HUDEP-2 (cell line): Measurements from ENCODE around the gene CCBE1.

Source experiments
- DNase-seq, 76 experiments: peaks; one replicate each; lab custom pipeline; 2025; ENCODE audit not compliant: unreplicated experiment in 76 of 76; lab: John Stamatoyannopoulos, UW

Gene CCBE1

DNA sequence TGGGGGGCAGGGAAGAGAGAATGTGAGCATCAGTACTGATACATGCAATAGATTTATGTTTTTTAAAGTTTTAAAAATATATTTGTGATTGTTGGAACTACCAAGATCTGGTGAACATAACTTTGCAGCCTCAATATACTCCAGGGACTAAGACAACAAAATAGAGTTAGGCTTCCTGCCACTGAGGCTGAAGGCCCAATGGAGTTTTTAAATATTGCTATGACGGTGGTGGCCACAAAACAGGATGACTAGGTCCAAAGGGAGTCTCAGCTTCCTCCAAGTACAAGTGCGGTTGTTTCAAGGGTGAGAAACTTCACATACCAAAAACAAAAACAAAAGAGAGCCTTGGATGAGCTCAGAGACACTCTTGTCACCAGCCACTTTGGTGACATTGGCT, 72.9 kb downstream of the CCBE1 start:
- no peak for DNase-seq

DNA sequence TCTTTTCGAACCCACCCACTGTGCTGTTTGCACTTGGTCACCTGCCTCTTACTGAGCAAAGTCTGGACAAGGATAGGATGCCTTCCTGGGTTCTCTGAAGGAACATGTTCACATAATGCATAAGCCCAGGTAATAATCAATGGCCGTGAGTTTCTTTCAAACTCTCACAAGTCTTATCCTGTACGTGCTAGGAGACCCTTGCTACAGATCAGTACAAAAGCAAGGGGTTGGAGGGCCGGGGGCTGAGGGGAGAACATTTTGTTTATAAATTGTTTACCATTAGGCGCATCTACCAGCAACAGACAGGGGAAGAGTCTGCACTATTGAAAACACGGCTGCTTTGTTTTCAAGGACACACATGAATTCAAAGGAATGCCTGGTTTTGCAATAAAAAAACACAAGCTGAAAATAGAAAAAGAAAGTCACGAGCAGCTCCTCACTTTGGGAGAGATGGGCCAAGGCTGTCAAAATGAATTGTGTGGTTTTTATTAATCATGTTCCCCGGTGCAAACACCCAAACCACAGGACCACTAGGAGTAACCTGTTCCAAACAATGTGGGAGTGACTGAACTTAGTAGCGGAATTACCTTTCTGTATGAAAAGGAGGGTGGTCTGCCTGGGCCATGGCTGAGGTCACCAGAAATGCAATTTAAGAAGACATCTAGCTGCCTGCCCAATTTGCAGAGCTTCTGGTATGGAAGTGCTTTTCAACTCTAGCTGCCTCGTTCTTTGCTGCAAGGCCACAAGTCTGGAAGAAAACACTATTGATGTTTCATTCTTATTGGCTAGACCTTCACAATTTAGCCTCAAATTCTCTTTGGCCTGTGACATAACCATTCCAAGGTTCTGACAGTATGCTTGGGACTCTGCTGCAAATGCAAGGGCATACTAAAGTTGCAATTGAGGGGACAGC, 73.5 kb downstream of the CCBE1 start:
- no peak for DNase-seq

DNA sequence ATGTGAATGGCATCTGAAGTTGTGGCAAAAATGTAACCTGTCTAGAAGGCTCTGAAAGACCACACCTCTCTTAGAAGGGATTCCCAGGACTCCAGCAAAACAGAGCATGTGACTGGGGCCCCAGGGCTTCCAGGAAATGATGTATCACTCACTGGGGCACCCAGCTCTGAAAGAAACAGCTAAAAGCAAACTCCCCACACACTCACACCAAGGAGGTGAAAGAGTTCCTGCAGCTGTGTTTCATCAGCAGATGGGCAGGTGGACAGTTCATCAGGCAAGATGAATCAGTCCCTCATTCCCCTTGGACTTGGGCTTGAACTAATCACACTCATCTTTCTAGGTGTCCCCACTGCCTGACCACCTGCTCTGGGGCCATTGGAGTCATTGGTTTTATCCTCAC, 76.2 kb downstream of the CCBE1 start:
- DNase-seq = no peak

DNA sequence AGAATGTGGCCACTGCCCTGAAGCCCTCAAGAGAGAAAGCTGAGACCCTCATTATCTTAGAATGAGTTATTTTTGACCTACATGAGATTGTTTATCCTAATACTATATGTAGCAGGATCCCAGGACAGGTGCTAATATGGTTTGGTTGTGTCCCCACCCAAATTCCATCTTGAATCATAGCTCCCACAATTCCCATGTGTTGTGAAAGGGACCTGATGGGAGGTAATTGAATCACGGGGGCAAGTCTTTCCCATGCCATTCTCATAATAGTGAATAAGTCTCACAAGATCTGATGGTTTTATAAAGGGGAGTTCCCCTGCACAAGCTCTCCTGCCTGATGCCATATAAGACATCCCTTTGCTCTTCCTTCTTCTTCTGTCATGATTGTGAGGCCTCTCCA, 76.8 kb downstream of the CCBE1 start:
- no peak for DNase-seq

DNA sequence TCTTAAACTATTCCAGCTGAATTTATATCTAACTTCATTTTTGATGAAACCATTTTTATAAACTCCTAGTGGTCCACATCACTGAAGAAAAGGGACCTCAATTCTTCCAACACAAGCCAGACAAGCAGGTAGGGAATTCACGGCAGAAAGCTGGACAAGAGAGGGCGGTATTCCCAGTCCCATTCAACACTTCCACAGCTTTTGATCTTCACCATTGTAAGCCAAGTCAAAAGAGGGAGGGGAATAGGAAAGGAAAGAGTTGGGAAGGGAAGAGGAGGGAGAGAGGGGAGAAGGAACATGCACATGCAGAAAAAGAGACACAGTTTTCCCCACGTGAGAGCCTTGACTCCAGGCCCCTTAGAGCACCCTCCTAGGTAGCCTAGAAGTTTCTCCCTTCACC, 77.4 kb downstream of the CCBE1 start:
- DNase-seq = no peak

DNA sequence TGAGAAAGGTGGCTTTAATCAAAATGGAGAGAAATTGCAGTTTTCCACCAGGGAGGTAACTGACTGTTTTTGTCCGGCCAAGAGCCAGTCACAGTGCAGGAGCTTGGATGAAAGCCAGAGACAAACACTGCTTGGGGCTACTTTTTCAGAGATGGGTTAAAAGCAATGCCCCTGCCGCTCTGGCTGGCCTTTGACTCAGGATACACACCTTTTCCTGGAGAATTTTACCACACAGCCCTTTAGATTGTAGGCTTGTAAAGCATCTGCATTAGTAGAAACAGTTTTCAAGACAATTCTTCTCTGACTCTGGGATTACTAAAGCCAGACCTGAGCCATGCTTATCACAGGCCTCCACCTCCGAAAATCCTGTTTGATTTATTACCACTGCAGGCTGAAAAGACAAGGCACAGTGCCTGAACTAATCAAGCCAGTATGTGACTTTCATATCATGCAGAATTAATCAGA, 79.7 kb downstream of the CCBE1 start:
- DNase-seq = no peak

DNA sequence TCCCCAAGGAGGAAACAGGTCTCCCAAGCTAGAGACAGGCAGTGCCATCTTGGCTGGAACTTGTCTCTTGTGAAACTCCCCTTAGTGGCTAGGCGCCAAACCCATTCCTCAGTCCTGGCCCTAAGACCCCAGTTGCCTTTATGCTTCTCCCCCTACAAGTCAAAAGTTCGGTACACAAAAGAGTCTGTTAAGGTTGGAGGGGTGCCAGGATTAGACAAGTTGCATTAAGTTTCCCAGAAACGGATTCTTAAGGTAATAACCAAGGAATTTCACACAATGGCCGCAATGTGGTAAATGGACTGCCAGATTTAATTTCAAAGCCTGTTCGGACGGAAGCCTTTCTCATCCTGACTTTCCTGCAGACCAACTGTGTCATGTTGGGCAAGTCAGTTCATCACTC, 80.7 kb downstream of the CCBE1 start:
- no peak for DNase-seq

DNA sequence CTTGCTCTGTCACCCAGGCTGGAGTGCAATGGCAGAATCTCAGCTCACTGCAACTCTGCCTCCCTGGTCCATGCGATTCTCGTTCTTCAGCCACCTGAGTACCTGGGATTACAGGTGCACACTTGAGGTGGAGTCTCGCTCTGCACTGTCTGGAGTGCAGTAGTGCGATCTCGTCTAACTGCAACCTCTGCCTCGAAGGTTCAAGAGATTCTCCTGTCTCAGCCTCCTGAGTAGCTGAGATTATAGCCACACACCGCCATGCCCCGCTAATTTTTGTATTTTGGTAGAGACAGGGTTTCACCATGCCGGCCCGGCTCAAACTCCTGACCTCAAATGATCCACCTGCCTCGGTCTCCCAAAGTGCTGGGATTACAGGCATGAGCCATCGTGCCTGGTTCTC, 83.3 kb downstream of the CCBE1 start:
- DNase-seq = no peak

DNA sequence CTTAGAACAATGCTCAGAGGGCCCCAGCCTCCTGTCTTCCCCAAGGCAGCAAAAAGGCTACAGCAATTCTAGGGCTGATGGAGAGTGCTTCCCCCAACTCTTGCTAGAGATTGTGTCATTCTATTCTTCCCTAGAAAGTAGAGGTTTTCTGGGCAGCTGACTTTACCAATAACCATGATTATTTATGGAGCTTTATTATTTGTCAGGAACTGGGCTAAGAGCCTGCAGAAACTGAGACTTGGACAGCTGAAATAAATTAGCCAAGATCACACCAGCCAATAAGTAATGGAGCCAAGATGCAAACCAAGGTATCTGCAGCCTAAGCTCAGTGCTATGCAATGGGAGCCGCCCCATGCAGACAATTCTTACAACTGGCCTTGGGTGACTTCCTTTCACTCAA, 84.8 kb downstream of the CCBE1 start:
- no peak for DNase-seq

DNA sequence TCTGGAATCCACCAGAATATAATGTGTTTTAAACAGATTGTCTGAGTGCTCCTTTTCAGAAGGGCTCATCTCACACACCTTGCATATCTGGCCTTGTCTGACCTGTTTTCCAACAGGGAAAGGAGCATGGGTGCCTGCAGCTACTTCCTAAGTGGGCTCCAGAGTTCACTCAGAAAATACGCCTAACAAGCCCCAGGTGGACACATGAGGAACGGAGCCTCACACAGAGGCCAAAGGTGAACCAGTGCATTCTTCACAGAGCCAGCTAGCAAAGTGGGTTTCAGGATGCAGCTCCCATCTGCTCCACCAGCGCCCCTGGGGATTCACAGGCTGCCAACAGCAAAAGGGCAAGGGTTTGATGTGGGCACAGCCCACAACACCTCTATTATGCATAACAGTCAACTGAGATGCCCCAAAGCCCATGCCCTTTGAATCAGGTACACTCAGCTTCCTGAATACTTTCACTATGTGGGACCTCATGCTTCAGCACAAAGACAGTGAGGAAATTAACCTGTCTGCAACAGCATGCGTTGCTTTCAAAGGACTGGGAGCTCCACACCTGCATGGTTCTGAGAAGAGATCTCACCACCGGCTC, 86.6 kb downstream of the CCBE1 start:
- DNase-seq = no peak

DNA sequence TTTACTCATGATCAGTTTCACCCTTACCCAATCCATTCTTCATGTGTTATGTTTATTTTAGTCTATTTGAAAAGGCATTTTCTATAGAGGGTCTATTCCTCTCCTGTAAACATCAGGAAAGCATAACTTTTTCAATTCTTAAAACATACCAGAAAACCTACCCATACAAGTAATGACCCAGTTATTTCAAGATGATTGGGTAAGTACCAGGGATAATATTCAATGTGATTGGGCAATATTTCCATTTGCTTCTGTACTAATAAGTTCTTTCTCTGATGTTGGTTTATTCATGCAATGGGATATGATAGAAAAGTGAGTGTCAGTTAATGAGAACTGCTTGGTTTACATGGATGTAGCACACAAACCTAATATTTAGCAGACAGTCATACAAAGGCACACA, 87.6 kb downstream of the CCBE1 start:
- no peak for DNase-seq

DNA sequence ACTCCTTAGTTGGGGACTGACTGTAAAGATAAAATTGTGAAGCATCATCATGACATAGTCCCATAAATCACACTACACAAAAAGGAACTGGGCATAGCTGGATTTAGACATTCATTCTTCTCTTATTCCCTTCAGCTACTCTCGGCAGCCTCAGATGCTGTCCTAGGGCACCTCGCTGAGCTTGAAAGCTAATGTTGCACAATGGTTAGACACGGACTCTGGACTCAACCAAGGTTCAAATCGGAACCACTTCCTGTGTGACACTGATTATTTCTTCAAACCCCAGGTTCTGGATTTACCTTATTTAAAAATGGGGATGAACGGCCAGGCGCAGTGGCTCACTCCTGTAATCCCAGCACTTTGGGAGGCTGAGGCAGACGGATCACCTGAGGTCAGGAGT, 89.8 kb downstream of the CCBE1 start:
- no peak for DNase-seq

DNA sequence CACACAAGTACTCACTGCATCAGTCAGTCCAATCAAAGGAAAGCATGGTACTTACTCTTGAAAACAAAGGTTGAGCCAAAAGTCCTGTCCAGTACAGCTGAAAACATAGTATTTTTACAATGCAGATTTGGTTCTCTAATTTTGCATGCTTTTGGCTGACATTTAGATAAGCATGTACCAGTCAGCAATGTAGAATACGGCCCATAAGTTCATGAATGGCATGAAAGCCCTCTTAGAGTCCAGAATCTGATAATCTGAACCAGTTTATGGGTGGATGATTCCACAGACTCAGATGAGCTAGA, 90.2 kb downstream of the CCBE1 start:
- DNase-seq = no peak

DNA sequence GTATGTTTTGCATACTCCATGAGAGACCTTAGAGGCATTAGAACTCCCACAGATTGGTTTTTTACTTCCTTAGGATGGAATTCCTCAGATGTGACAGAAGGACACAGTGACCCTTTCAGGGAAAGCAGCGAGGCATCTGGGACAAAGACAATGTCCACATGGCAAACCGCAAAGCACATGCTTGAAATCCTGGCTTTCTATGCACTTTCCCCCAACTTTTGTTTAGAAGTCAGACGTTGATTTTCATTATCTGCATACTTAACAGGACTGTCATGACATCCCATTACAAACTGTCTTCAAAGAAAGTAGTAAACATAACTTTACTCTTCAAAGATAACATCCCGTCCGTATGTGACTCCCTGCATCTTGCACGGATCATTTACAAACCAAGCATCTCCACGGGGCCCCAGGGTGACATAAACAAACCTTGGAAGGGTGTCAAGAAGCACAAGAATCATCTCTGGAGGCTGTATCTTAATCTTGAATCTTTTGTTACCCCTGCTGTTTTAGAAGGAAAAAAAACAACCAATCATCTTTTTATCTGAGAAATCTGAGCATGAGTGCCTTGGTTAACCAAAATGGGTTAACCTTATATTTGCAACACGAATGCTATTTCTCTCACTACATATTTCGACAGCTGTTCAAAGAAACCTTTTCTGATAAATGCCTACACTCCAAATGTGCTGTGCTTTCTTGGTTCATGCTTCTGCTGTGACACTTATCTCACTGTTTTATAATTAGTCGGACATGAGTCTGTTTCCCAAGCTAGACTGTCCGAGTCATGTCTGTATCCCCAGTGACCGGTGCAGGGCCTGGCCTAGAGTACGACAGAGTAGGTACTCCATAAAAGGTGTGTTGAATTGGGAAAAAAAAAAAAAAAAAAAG, 90.8 kb downstream of the CCBE1 start:
- DNase-seq = no peak

DNA sequence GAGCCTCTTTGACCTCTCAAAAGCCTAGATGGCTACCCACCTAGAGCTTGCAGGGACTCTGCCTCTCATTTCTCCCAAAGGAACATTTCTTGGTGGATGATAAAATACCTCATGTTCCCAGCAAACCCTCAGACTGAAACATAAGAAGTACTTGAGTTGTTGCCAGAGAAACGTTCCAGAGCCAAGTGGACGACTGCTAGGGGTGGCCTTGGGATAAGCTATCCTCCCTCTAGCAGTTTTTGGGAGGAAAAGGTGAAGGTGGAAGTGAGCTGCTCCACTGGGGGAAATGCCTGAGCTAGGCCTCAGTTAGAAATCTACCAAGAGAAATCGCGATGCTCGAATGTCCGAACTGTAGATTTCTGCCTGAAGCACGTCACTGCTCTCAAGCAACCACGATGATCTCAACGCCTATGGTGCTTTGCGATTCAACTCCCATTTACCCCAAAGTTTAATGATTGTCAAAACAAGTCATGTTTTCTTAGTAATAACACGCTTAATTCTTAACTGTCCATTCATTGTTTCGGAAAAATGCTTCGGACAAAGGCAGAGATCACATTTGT, 91.5 kb downstream of the CCBE1 start:
- no peak for DNase-seq

DNA sequence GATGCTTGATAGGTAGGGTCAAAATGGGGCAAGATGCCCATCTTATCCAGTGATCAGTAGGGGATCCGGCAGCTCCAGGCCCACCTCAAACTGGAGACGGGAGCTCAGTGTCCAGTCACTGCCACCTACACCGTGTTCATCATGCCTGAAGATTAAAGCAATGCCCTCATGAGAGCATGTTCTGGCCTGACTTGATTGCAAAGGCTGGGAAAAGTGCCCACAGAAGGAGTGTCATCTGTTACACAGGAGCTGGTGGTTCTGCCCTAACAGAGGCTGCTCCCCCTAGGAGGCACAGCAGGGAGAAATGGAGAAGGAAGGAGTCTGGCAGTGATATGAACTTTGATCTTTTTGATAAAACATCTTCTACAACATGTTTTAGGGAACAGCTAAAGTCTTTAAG, 92.3 kb downstream of the CCBE1 start:
- no peak for DNase-seq

DNA sequence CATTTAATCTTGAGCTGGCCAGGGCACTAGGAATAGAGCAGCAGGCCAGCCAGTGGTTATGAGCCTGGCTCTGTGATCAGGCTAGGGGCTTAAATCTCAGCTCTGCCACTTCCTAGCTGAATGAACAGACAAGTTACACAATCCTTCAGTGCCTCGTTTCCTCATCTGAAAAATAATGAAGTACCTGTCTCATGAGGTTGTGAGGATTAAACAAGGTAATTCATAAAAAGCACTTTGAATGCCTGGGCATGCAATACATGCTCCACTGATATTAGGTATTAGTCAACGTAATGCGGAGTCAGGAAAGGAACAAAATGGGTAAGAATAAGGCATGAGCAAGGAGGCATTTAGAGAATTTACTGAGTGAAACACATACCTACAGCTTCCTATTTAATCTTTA, 100.2 kb downstream of the CCBE1 start:
- DNase-seq = no peak

DNA sequence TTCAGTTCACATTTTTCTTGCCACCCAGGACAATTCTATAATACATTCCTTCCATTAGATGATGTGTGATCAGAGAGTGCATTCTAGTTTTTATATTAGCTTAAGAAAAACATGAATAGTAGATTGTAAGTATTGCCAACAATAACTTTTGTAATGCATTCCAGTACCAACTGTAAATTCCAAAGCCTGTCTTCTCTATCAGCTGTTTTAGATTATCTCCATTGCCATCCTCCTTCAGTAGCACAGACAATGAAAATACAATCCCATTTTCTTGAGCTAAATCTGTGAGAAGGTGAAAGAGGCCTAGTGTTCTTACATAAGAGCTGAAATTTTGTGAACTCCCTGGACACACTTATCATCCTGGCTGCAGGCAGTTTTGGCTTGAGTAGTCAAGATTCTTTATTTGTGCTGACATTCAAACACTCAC, 103.9 kb downstream of the CCBE1 start:
- no peak for DNase-seq

DNA sequence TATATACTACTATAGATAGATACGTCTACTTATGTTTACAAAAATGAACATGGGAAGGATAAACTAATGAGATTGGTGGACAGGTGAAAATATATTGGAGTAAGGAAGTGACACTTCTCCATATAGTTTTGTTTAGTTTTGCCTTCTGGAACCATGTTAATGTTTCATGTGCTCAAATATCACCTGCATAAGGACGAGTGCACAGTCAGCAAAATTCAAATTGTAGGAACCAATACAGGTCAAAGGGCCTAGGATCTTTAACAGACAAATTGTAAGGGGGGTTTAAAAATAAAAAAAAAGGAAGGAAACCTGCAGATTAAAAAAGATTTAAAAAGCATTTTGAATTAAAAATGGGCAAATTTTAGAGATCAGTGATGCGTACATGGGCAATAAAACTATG, 104.6 kb downstream of the CCBE1 start:
- no peak for DNase-seq

DNA sequence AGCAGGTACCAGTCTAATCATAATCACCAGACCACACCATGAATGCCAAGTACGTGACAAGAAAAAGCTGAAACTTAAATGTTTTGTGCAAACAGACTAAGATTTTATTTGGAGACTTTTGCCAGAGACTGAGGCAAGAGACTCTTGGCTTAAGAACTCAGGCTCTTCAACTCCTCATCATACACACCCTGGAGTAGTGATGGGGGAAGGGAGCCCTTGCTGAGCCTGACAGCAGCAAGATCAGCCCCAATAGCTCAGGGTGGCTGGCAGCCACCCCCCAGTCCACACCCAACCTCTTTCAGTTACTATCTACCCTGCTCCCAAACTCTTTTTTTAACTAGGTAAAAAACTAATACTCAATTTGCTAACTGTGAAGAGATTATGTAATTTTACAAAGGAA, 114.8 kb downstream of the CCBE1 start:
- no peak for DNase-seq

DNA sequence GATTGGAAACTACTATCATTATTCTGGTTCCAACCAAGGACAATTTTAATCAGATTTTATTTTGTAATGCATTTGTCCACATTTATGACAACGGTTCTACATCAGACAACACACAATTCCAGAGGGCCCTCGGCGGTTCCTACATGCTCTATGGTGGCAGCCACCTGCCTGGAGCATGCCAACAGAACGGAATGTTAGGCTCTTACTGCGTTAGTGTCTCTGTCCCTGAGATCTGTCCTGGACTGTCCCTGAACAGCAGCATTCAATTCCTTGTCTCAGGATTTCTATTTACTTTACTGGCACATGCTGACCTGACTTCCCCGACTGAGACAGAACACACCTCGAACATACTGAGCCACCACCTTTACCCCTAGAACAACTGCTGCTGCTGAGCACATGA, 117.7 kb downstream of the CCBE1 start:
- DNase-seq = no peak

DNA sequence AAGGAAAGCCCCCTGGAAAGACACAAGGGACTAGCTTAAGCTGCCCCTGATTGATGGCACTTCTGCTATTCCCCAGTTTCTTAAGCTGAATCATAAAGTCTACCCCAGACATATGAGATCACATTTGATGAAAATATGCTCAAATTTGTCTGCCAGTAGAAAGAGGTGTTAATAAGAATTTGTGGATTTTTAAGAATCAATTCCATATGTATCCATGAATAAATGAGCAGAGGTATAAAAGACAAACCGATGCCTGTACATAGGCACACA, 119.9 kb downstream of the CCBE1 start:
- DNase-seq = no peak
